CD8-positive, alpha-beta memory T cell (primary cell): ENCODE results near the gene AMHR2. TPM values are rescaled to one million over a fixed set of nuclear protein-coding genes. Genes with fewer than 3 reads are reported as not detected.
"Not testable (repeated sequence)": the region's sequence is repeated elsewhere in the genome, so short reads cannot be mapped to it uniquely, and the experiment has no call there.

ENCODE experiments used
- CTCF ChIA-PET: fragments of 350-600 bp; sonication (Branson Sonifier 250); formaldehyde crosslinking; loops from one replicate; lab custom pipeline; 2021; ENCODE audit warnings: antibody characterized with exemption; lab: Charles Lee
- POLR2A ChIA-PET: fragments of 350-600 bp; sonication (Branson Sonifier 250); formaldehyde crosslinking; loops from one replicate; lab custom pipeline; 2021; ENCODE audit warnings: antibody characterized with exemption; lab: Charles Lee
- DNase-seq, 5 donors: peaks; one replicate each; pipeline versions ENCODE4 v3.0.0 to v3.0.0-alpha.2; 2020 to 2022; ENCODE audit warnings: mixed read lengths in 1 of 5
- H3K27ac ChIP-seq: one replicate; pipeline ENCODE4 v1.7.0; 2013; ENCODE audit warnings: low read depth, mild to moderate bottlenecking, low read length, moderate library complexity
- H3K27me3 ChIP-seq: 2 replicates; pipeline ENCODE4 v1.7.0; 2013; ENCODE audit warnings: low read length, mild to moderate bottlenecking; ENCODE audit not compliant: insufficient read depth, poor library complexity, severe bottlenecking
- H3K36me3 ChIP-seq: 2 replicates; pipeline ENCODE4 v1.7.0; 2013; ENCODE audit warnings: mild to moderate bottlenecking, low read length, moderate library complexity; ENCODE audit not compliant: insufficient read depth
- H3K4me1 ChIP-seq: 2 replicates; pipeline ENCODE4 v1.7.0; 2013; ENCODE audit warnings: mild to moderate bottlenecking, low read length, moderate library complexity; ENCODE audit not compliant: insufficient read depth
- H3K4me3 ChIP-seq: 2 replicates; pipeline ENCODE4 v1.7.0; 2013; ENCODE audit warnings: mild to moderate bottlenecking, low read length
- H3K9me3 ChIP-seq: 2 replicates; pipeline ENCODE4 v1.7.0; 2013; ENCODE audit warnings: mild to moderate bottlenecking, low read length
- H3K27ac Mint-ChIP-seq, 8 donors: one replicate each; pipeline ENCODE4 v1.8.0; 2020 to 2021; ENCODE audit warnings: mixed read lengths in 8 of 8, mild to moderate bottlenecking in 6 of 8, inconsistent platforms in 3 of 8, moderate library complexity in 3 of 8
- H3K27me3 Mint-ChIP-seq, 2 donors: one replicate each; pipeline ENCODE4 v1.8.0; 2020 to 2021; ENCODE audit warnings: mixed read lengths in 2 of 2, mild to moderate bottlenecking in 1 of 2, moderate library complexity in 1 of 2
- H3K36me3 Mint-ChIP-seq, 3 donors: one replicate each; pipeline ENCODE4 v1.8.0; 2020 to 2021; ENCODE audit warnings: mixed read lengths in 3 of 3, inconsistent platforms in 1 of 3, mild to moderate bottlenecking in 1 of 3
- H3K4me1 Mint-ChIP-seq, 3 donors: one replicate each; pipeline ENCODE4 v1.8.0; 2020 to 2021; ENCODE audit warnings: mixed read lengths in 3 of 3, inconsistent platforms in 1 of 3, mild to moderate bottlenecking in 1 of 3
- H3K4me3 Mint-ChIP-seq, 7 donors: one replicate each; pipeline ENCODE4 v1.8.0; 2020 to 2021; ENCODE audit warnings: mixed read lengths in 7 of 7, mild to moderate bottlenecking in 6 of 7, moderate library complexity in 4 of 7, inconsistent platforms in 2 of 7
- H3K9me3 Mint-ChIP-seq, 5 donors: one replicate each; pipeline ENCODE4 v1.8.0; 2020 to 2022; ENCODE audit warnings: mixed read lengths in 5 of 5, mild to moderate bottlenecking in 3 of 5, moderate library complexity in 2 of 5, inconsistent platforms in 1 of 5
- polyA plus RNA-seq: library from polyadenylated mRNA; unstranded; fragments of 300-500 nt; fragmentation: Illumina TruSeq; gene quantifications from one replicate; pipeline ENCODE4 v1.2.3, GENCODE V29; 2021
- total RNA-seq, 2 experiments: library from RNA; stranded (reverse); gene quantifications; one replicate each; pipeline ENCODE4 v1.2.3, GENCODE V29; 2021

Gene AMHR2
- total and polyA plus RNA-seq, 3 experiments from 2014 or later = not detected

- CTCF ChIA-PET = no interaction called here
- H3K9me3 Mint-ChIP-seq = no peaks in the 10 kb centered on the region
- no peak overlapping the region for H3K27ac ChIP-seq
Measured at GRCh38 chr12:53443955-53444354, 20.3 kb downstream of the AMHR2 start.

GRCh38 chr12:53444593-53445325 lies 21.1 kb downstream of the AMHR2 start:
- H3K27me3 ChIP-seq, H3K27ac ChIP-seq, H3K27me3 Mint-ChIP-seq, DNase-seq, H3K4me3 ChIP-seq, H3K9me3 Mint-ChIP-seq, H3K9me3 ChIP-seq: not testable (repeated sequence)
- H3K36me3 Mint-ChIP-seq = peaks cover 0 to 57% (median 8%) of the 10 kb centered on the region in 3 donors
- peaks cover 41 to 57% (median 53%) of the 10 kb centered on the region in 3 donors for H3K4me1 Mint-ChIP-seq
- ChIA-PET CTCF (interaction anchor here (0.8 to 1.0 kb wide), 2 partner anchors 8 to 93 kb away, joined by 3 read pairs; no protein-coding TSS in a partner anchor), POLR2A (interaction anchor here (0.6 kb wide), 1 partner anchor 46 kb away, joined by 5 read pairs; no protein-coding TSS in a partner anchor)
- peaks cover 43% of the 10 kb centered on the region for H3K4me1 ChIP-seq
- H3K36me3 ChIP-seq = peaks cover 22% of the 10 kb centered on the region
- peak overlapping the region in 5 of 7 donors; percentile 10 to 84 (median 33) for H3K4me3 Mint-ChIP-seq
- H3K27ac Mint-ChIP-seq = peak overlapping the region in 6 of 8 donors; percentile 17 to 76 (median 61)

More at GRCh38 chr12:53443955-53444354, 20.3 kb downstream of the AMHR2 start:
- Mint-ChIP-seq H3K27ac (peak overlapping the region in 4 of 8 donors; percentile 61 to 75 (median 68)), H3K4me1 (peaks cover 41 to 57% (median 53%) of the 10 kb centered on the region in 3 donors), H3K27me3 (no peaks in the 10 kb centered on the region), H3K4me3 (peak overlapping the region; percentile 43 to 86 (median 65)), H3K36me3 (peaks cover 0 to 56% (median 8%) of the 10 kb centered on the region in 3 donors)
- POLR2A ChIA-PET = interaction anchor here (0.6 kb wide), 1 partner anchor 47 kb away, joined by 5 read pairs; no protein-coding TSS in a partner anchor
- Histone ChIP-seq H3K36me3 (peaks cover 22% of the 10 kb centered on the region), H3K4me3 (no peak overlapping the region), H3K4me1 (peaks cover 43% of the 10 kb centered on the region), H3K27me3 (no peaks in the 10 kb centered on the region), H3K9me3 (no peaks in the 10 kb centered on the region)
- no peak for DNase-seq

- Mint-ChIP-seq H3K4me3 (no peak overlapping the region), H3K27ac (peak overlapping the region in 1 of 8 donors; percentile 50), H3K4me1 (peaks cover 37 to 53% (median 46%) of the 10 kb centered on the region in 3 donors), H3K36me3 (peaks cover 0 to 58% (median 17%) of the 10 kb centered on the region in 3 donors), H3K27me3 (peaks cover 0 to 2% of the 10 kb centered on the region in 2 donors), H3K9me3 (peaks cover 0 to 2% (median 0%) of the 10 kb centered on the region in 5 donors)
- ChIA-PET CTCF (interaction anchor here (0.5 to 1.3 kb wide), 5 partner anchors 8 to 130 kb away, joined by 3 to 4 read pairs (median 3); partner anchors contain the start of gene TARBP2), POLR2A (interaction anchor here (0.6 to 1.0 kb wide), 3 partner anchors 9 to 230 kb away, joined by 3 to 4 read pairs (median 3); partner anchors contain the start of genes PRR13 and TARBP2)
- H3K27me3 ChIP-seq = no peaks in the 10 kb centered on the region
- H3K4me1 ChIP-seq = peaks cover 25% of the 10 kb centered on the region
- peaks cover 19% of the 10 kb centered on the region for H3K36me3 ChIP-seq
- H3K9me3 ChIP-seq = no peaks in the 10 kb centered on the region
- DNase-seq = no peak
- H3K27ac ChIP-seq = no peak overlapping the region
- H3K4me3 ChIP-seq = no peak overlapping the region
Measured at GRCh38 chr12:53450936-53451335, 27.3 kb downstream of the AMHR2 start.

- POLR2A ChIA-PET = interaction anchor here (1.0 kb wide), 2 partner anchors 10 to 49 kb away, joined by 3 to 4 read pairs; partner anchors contain the start of genes PRR13 and TARBP2
- peak within 1 kb of the TSS; percentile 78 for H3K27ac ChIP-seq
- H3K36me3 ChIP-seq = peaks cover 26% of the 10 kb centered on the region
- Mint-ChIP-seq H3K36me3 (peaks cover 0 to 58% (median 14%) of the 10 kb centered on the region in 3 donors), H3K9me3 (peaks cover 0 to 2% (median 0%) of the 10 kb centered on the region in 5 donors), H3K4me1 (peaks cover 34 to 46% (median 42%) of the 10 kb centered on the region in 3 donors), H3K27me3 (peaks cover 0 to 2% of the 10 kb centered on the region in 2 donors), H3K4me3 (peak within 1 kb of the TSS; percentile 84 to 100 (median 98)), H3K27ac (peak within 1 kb of the TSS; percentile 35 to 100 (median 98))
- H3K4me3 ChIP-seq = peak within 1 kb of the TSS; percentile 80
- H3K9me3 ChIP-seq = no peaks in the 10 kb centered on the region
- CTCF ChIA-PET = interaction anchor here (1.0 to 1.3 kb wide), 4 partner anchors 50 to 131 kb away, joined by 3 to 4 read pairs (median 3); partner anchors contain the start of gene TARBP2
- H3K4me1 ChIP-seq = peaks cover 24% of the 10 kb centered on the region
- no peaks in the 10 kb centered on the region for H3K27me3 ChIP-seq
- DNase-seq = peak; percentile 95 to 99 (median 97)
Measured at GRCh38 chr12:53451661-53452158, 28.1 kb downstream of the AMHR2 start, which contains the start of gene PCBP2. TSS of gene PCBP2 (plus strand) at chr12:53452102. CDS start at chr12:53454801, 2,699 bp downstream.

GRCh38 chr12:53452159-53453077 lies 28.8 kb downstream of the AMHR2 start:
- POLR2A ChIA-PET = interaction anchor here (0.7 to 1.5 kb wide), 5 partner anchors 11 to 49 kb away, joined by 3 to 9 read pairs (median 6); partner anchors contain the start of genes MAP3K12 and TARBP2
- Histone ChIP-seq H3K4me1 (peaks cover 24% of the 10 kb centered on the region), H3K27me3 (no peaks in the 10 kb centered on the region), H3K4me3 (peak overlapping the region; percentile 80), H3K36me3 (peaks cover 30% of the 10 kb centered on the region), H3K27ac (peak overlapping the region; percentile 78), H3K9me3 (no peaks in the 10 kb centered on the region)
- peaks cover 0 to 2% of the 10 kb centered on the region in 2 donors for H3K27me3 Mint-ChIP-seq
- peaks cover 0 to 2% (median 0%) of the 10 kb centered on the region in 5 donors for H3K9me3 Mint-ChIP-seq
- CTCF ChIA-PET = interaction anchor here (1.0 to 1.7 kb wide), 3 partner anchors 21 to 42 kb away, joined by 3 read pairs; no protein-coding TSS in a partner anchor
- H3K4me1 Mint-ChIP-seq = peaks cover 35 to 46% (median 42%) of the 10 kb centered on the region in 3 donors
- H3K27ac Mint-ChIP-seq = peak overlapping the region; percentile 35 to 100 (median 98)
- peaks cover 0 to 60% (median 14%) of the 10 kb centered on the region in 3 donors for H3K36me3 Mint-ChIP-seq
- peak; percentile 67 to 87 (median 78) for DNase-seq
- peak overlapping the region; percentile 84 to 100 (median 98) for H3K4me3 Mint-ChIP-seq

GRCh38 chr12:53453953-53454640 lies 30.4 kb downstream of the AMHR2 start:
- H3K9me3 Mint-ChIP-seq = peaks cover 0 to 2% (median 0%) of the 10 kb centered on the region in 5 donors
- peaks cover 2 to 64% (median 15%) of the 10 kb centered on the region in 3 donors for H3K36me3 Mint-ChIP-seq
- peaks cover 34 to 44% (median 43%) of the 10 kb centered on the region in 3 donors for H3K4me1 Mint-ChIP-seq
- CTCF ChIA-PET = interaction anchor here (0.9 to 1.7 kb wide), 4 partner anchors 20 to 54 kb away, joined by 3 to 4 read pairs (median 4); no protein-coding TSS in a partner anchor
- peaks cover 0 to 2% of the 10 kb centered on the region in 2 donors for H3K27me3 Mint-ChIP-seq
- Histone ChIP-seq H3K27me3 (no peaks in the 10 kb centered on the region), H3K36me3 (peaks cover 35% of the 10 kb centered on the region), H3K9me3 (no peaks in the 10 kb centered on the region), H3K4me3 (no peak overlapping the region), H3K4me1 (peaks cover 24% of the 10 kb centered on the region), H3K27ac (no peak overlapping the region)
- POLR2A ChIA-PET = interaction anchor here (0.5 to 1.9 kb wide), 8 partner anchors 11 to 221 kb away, joined by 3 to 13 read pairs (median 4); partner anchors contain the start of genes ATP5MC2 and TARBP2
- H3K4me3 Mint-ChIP-seq = peak overlapping the region; percentile 84 to 100 (median 98)
- DNase-seq = no peak
- H3K27ac Mint-ChIP-seq = peak overlapping the region; percentile 25 to 100 (median 91)
